ENCODE results near the gene CHRNG. TPM values are rescaled to one million over a fixed set of nuclear protein-coding genes. Genes with fewer than 3 reads are reported as not detected.
"Not testable (repeated sequence)": the region's sequence is repeated elsewhere in the genome, so short reads cannot be mapped to it uniquely, and the experiment has no call there.

The CHRNG gene
- total RNA-seq, 2 donors from 2014 or later, result not detected

GRCh38 chr2:232532419-232532818, 7.1 kb upstream of the CHRNG start:
- no peak overlapping the region for H3K4me3 ChIP-seq (ENCODE audit: low read length)
- no peak for TF ChIP-seq CTCF (conservative IDR thresholded peaks at IDR 0.05)
- H3K36me3 Mint-ChIP-seq (ENCODE audit: low read depth), result no peaks in the 10 kb centered on the region
- no peak for DNase-seq
- no peak overlapping the region for H3K4me3 Mint-ChIP-seq
- 86 to 91% methylated on average over 9 of the region's 9 CpGs for WGBS, 2 experiments (ENCODE audit: insufficient coverage in 1 of 2, insufficient read length in 1 of 2)
- H3K36me3 ChIP-seq (ENCODE audit: control insufficient read depth, insufficient read depth, low read length), result no peaks in the 10 kb centered on the region
- H3K9me3 ChIP-seq (ENCODE audit: control insufficient read depth, low read length), result peaks cover 6% of the 10 kb centered on the region
- no peak overlapping the region for H3K9ac ChIP-seq (ENCODE audit: extremely low read depth, low read length, poor library complexity, severe bottlenecking)
- no peaks in the 10 kb centered on the region for H3K4me1 ChIP-seq (ENCODE audit: control insufficient read depth, insufficient read depth, low read length)
- H3K9me3 Mint-ChIP-seq, result peaks cover 2% of the 10 kb centered on the region
- peaks cover 18% of the 10 kb centered on the region for H3K27me3 Mint-ChIP-seq (ENCODE audit: insufficient read depth)
- peaks cover 7% of the 10 kb centered on the region for H3K27me3 ChIP-seq (ENCODE audit: control insufficient read depth, insufficient read depth, low read length, poor library complexity, severe bottlenecking)
- H3K27ac Mint-ChIP-seq, result no peak overlapping the region
- H3K27ac ChIP-seq (ENCODE audit: low read depth, low read length), result no peak overlapping the region
- no peaks in the 10 kb centered on the region for H3K4me1 Mint-ChIP-seq

- not testable (repeated sequence) for H3K36me3 Mint-ChIP-seq (ENCODE audit: low read depth); H3K4me1 ChIP-seq (ENCODE audit: control insufficient read depth, insufficient read depth, low read length); DNase-seq; H3K4me3 ChIP-seq (ENCODE audit: low read length); H3K27ac ChIP-seq (ENCODE audit: low read depth, low read length); H3K4me1 Mint-ChIP-seq; H3K9me3 ChIP-seq (ENCODE audit: control insufficient read depth, low read length); H3K27ac Mint-ChIP-seq; H3K9me3 Mint-ChIP-seq; H3K9ac ChIP-seq (ENCODE audit: extremely low read depth, low read length, poor library complexity, severe bottlenecking); H3K36me3 ChIP-seq (ENCODE audit: control insufficient read depth, insufficient read depth, low read length); H3K27me3 ChIP-seq (ENCODE audit: control insufficient read depth, insufficient read depth, low read length, poor library complexity, severe bottlenecking); H3K4me3 Mint-ChIP-seq
- WGBS, 2 experiments (ENCODE audit: insufficient coverage in 1 of 2, insufficient read length in 1 of 2), result 84 to 92% methylated on average over 7 of the region's 7 CpGs
- H3K27me3 Mint-ChIP-seq (ENCODE audit: insufficient read depth), result peaks cover 14% of the 10 kb centered on the region
Observed at GRCh38 chr2:232532821-232533220, 6.7 kb upstream of the CHRNG start.

DNA sequence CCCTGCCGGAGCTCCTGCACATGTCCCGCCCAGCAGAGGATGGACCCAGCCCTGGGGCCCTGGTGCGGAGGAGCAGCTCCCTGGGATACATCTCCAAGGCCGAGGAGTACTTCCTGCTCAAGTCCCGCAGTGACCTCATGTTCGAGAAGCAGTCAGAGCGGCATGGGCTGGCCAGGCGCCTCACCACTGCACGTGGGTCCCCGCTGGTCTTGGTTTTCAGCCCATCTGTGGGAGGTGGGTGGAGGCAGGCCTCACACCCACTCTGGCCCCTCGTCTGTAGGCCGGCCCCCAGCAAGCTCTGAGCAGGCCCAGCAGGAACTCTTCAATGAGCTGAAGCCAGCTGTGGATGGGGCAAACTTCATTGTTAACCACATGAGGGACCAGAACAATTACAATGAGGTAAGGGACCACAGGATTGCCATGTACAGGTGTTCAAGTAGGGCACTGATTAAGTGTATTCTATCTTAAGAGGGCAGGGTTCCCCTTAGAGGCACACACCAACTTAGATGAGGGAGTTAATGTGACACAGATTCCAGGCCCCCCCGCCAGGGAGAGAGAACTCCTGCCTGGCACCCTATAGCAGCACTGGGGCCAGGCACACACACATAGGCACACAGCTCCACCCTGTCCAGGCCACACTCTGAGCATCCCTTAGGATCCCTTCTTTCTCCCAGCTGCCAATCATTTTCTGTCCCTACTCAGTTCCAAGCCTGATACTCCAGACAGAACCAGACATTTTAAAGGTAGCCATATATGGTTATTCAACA, 5.4 kb upstream of the CHRNG start:
- no peak overlapping the region for H3K4me3 Mint-ChIP-seq

More for the DNA sequence above, 5.4 kb upstream of the CHRNG start:
- Histone ChIP-seq H3K9me3 (ENCODE audit: control insufficient read depth, low read length) (peaks cover 6% of the 10 kb centered on the region), H3K9ac (ENCODE audit: extremely low read depth, low read length, poor library complexity, severe bottlenecking) (no peak overlapping the region), H3K27me3 (ENCODE audit: control insufficient read depth, insufficient read depth, low read length, poor library complexity, severe bottlenecking) (no peaks in the 10 kb centered on the region), H3K27ac (ENCODE audit: low read depth, low read length) (no peak overlapping the region), H3K4me3 (ENCODE audit: low read length) (no peak overlapping the region), H3K36me3 (ENCODE audit: control insufficient read depth, insufficient read depth, low read length) (no peaks in the 10 kb centered on the region), H3K4me1 (ENCODE audit: control insufficient read depth, insufficient read depth, low read length) (no peaks in the 10 kb centered on the region)
- Mint-ChIP-seq H3K27me3 (ENCODE audit: insufficient read depth) (peaks cover 3% of the 10 kb centered on the region), H3K27ac (no peak overlapping the region), H3K9me3 (peaks cover 2% of the 10 kb centered on the region), H3K36me3 (ENCODE audit: low read depth) (no peaks in the 10 kb centered on the region), H3K4me1 (peaks cover 6% of the 10 kb centered on the region)
- TF ChIP-seq CTCF (conservative IDR thresholded peaks at IDR 0.05), result no peak
- DNase-seq, result no peak
- 88% methylated on average over 3 to 13 of the region's 13 CpGs for WGBS, 2 experiments (ENCODE audit: insufficient coverage in 1 of 2, insufficient read length in 1 of 2)

Measured in endodermal cell (in vitro differentiated cells).